HEK293 (cell line): ENCODE results near the gene VAV2.

Experiments used
- PATZ1 ChIP-seq: fragments of 450-650 bp; formaldehyde crosslinking; IDR thresholded peaks from 2 replicates; pipeline ENCODE4 v1.5.1; 2016; ENCODE audit warnings: missing biosample characterization, missing genetic modification characterization
- TCF7L2 ChIP-seq: IDR thresholded peaks from 2 replicates; pipeline ENCODE4 v1.6.1; 2011; ENCODE audit warnings: low read depth, mild to moderate bottlenecking, inconsistent platforms, low read length, moderate library complexity, borderline replicate concordance
- ZBTB1 ChIP-seq: fragments of 450-650 bp; formaldehyde crosslinking; IDR thresholded peaks from 2 replicates; pipeline ENCODE4 v1.5.1; 2016; ENCODE audit warnings: missing biosample characterization, missing genetic modification characterization
- ZBTB11 ChIP-seq: fragments of 450-650 bp; formaldehyde crosslinking; conservative IDR thresholded peaks from 2 replicates; pipeline ENCODE4 v1.5.1; 2016; ENCODE audit warnings: low read depth, missing biosample characterization, missing genetic modification characterization
- ZBTB21 ChIP-seq: fragments of 450-650 bp; formaldehyde crosslinking; IDR thresholded peaks from 2 replicates; pipeline ENCODE4 v1.5.1; 2017; ENCODE audit warnings: missing biosample characterization, missing genetic modification characterization
- ZFP3 ChIP-seq: fragments of 450-650 bp; formaldehyde crosslinking; IDR thresholded peaks from 2 replicates; pipeline ENCODE4 v1.5.1; 2016; ENCODE audit warnings: low read depth, missing biosample characterization, missing genetic modification characterization
- ZNF19 ChIP-seq: fragments of 450-650 bp; formaldehyde crosslinking; IDR thresholded peaks from 2 replicates; pipeline ENCODE4; 2016; ENCODE audit warnings: missing biosample characterization, missing genetic modification characterization, low read depth
- ZNF274 ChIP-seq, 2 experiments: fragments of 200-500 bp in 1 of 2; fragments of 450-650 bp in 1 of 2; sonication (Bioruptor generic) in 1 of 2; formaldehyde crosslinking in 1 of 2; IDR thresholded peaks; 2 replicates each; pipeline versions ENCODE4 v1.5.1 to v1.6.1; 2014 to 2016; ENCODE audit warnings: borderline replicate concordance in 1 of 2, inconsistent platforms in 1 of 2, low read length in 1 of 2, missing biosample characterization in 1 of 2, missing genetic modification characterization in 1 of 2
- ZNF391 ChIP-seq: fragments of 450-650 bp; formaldehyde crosslinking; IDR thresholded peaks from 2 replicates; pipeline ENCODE4 v1.5.1; 2016; ENCODE audit warnings: low read depth, missing biosample characterization, missing genetic modification characterization, borderline replicate concordance
- ZNF610 ChIP-seq: fragments of 450-650 bp; formaldehyde crosslinking; IDR thresholded peaks from 2 replicates; pipeline ENCODE4 v1.5.1; 2016; ENCODE audit warnings: missing biosample characterization, missing genetic modification characterization, borderline replicate concordance
- ZNF677 ChIP-seq: fragments of 450-650 bp; IDR thresholded peaks from 2 replicates; pipeline ENCODE4 v1.5.0; 2018; ENCODE audit warnings: missing biosample characterization, mild to moderate bottlenecking, missing genetic modification characterization, moderate library complexity
- TF ChIP-seq, protein P1 (sequence below): fragments of 450-650 bp; formaldehyde crosslinking; IDR thresholded peaks from 2 replicates; pipeline ENCODE4 v1.5.1; 2016; ENCODE audit warnings: missing biosample characterization, missing genetic modification characterization
- TF ChIP-seq, protein P2 (sequence below): fragments of 450-650 bp; formaldehyde crosslinking; IDR thresholded peaks from 2 replicates; pipeline ENCODE4 v1.5.1; 2016; ENCODE audit warnings: missing biosample characterization, missing genetic modification characterization, low read depth
- TF ChIP-seq, protein P3 (sequence below): fragments of 450-650 bp; formaldehyde crosslinking; IDR thresholded peaks from 2 replicates; pipeline ENCODE4 v1.5.1; 2016; ENCODE audit warnings: missing biosample characterization, missing genetic modification characterization

DNA sequence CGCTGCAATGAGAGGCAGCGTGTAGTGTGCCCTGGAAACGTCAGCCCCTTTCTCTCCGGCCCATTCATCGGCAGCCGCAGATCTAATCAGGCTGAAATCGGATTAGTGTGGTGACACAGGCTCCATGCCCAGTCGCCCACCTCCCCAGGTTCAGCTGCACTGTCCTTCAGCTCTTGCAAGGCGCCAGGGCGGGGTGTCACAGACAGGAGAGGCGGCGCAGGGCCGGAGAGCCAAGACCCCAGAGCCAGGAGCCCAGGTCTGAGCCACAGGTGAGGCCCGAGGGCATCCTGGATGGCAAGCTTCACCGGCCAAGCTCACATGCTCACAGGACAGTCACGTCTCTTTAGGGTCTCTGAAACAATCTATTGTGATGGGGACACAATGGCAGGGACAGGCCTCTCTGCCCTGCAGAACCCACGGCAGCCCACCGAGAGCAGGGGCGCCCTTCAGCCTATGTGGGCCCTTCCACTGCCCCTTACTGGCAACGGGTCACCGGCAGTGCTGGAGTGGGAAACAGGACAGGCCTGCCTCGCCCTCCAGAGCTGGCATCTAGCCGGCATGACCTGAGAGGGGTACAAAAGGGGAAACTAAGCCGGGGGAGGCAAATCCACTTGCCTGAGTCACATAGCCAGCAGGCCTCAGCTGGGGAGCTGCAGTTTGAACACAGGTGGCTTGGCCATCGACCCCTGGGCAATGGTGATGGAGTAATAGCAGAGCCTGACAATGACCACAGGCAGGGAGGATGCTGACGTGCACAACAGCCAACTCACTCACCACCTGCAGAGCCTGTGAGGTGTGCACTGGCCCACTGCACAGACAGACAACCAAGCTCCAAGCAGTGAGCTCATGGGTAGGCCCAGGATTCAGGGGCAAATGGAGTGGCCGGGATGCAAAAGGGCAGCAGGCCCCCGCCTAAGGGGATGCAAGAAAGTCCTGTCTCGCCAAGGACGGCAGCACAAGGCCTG is 48.1 kb downstream of the VAV2 start:
- TF ChIP-seq TCF7L2 (no peak), ZBTB21 (tag by site-specific recombination) (no peak), ZFP3 (tag by site-specific recombination) (no peak), ZBTB11 (tag by site-specific recombination) (no peak), ZNF677 (tag by site-specific recombination) (no peak), ZNF19 (no peak), ZBTB1 (tag by site-specific recombination) (no peak), PATZ1 (tag by site-specific recombination) (no peak), ZNF274 (IDR thresholded peaks at IDR 0.05; ENCODE audit: low read length) (no peak), ZNF274 (tag by site-specific recombination; IDR thresholded peaks at IDR 0.05; ENCODE audit: borderline replicate concordance) (no peak), ZNF391 (tag by site-specific recombination) (no peak), ZNF610 (tag by site-specific recombination) (no peak)
- TF ChIP-seq, protein P1, sequence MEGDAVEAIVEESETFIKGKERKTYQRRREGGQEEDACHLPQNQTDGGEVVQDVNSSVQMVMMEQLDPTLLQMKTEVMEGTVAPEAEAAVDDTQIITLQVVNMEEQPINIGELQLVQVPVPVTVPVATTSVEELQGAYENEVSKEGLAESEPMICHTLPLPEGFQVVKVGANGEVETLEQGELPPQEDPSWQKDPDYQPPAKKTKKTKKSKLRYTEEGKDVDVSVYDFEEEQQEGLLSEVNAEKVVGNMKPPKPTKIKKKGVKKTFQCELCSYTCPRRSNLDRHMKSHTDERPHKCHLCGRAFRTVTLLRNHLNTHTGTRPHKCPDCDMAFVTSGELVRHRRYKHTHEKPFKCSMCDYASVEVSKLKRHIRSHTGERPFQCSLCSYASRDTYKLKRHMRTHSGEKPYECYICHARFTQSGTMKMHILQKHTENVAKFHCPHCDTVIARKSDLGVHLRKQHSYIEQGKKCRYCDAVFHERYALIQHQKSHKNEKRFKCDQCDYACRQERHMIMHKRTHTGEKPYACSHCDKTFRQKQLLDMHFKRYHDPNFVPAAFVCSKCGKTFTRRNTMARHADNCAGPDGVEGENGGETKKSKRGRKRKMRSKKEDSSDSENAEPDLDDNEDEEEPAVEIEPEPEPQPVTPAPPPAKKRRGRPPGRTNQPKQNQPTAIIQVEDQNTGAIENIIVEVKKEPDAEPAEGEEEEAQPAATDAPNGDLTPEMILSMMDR, result no peak
- TF ChIP-seq, protein P2, sequence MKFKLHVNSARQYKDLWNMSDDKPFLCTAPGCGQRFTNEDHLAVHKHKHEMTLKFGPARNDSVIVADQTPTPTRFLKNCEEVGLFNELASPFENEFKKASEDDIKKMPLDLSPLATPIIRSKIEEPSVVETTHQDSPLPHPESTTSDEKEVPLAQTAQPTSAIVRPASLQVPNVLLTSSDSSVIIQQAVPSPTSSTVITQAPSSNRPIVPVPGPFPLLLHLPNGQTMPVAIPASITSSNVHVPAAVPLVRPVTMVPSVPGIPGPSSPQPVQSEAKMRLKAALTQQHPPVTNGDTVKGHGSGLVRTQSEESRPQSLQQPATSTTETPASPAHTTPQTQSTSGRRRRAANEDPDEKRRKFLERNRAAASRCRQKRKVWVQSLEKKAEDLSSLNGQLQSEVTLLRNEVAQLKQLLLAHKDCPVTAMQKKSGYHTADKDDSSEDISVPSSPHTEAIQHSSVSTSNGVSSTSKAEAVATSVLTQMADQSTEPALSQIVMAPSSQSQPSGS, result no peak
- TF ChIP-seq, protein P3, sequence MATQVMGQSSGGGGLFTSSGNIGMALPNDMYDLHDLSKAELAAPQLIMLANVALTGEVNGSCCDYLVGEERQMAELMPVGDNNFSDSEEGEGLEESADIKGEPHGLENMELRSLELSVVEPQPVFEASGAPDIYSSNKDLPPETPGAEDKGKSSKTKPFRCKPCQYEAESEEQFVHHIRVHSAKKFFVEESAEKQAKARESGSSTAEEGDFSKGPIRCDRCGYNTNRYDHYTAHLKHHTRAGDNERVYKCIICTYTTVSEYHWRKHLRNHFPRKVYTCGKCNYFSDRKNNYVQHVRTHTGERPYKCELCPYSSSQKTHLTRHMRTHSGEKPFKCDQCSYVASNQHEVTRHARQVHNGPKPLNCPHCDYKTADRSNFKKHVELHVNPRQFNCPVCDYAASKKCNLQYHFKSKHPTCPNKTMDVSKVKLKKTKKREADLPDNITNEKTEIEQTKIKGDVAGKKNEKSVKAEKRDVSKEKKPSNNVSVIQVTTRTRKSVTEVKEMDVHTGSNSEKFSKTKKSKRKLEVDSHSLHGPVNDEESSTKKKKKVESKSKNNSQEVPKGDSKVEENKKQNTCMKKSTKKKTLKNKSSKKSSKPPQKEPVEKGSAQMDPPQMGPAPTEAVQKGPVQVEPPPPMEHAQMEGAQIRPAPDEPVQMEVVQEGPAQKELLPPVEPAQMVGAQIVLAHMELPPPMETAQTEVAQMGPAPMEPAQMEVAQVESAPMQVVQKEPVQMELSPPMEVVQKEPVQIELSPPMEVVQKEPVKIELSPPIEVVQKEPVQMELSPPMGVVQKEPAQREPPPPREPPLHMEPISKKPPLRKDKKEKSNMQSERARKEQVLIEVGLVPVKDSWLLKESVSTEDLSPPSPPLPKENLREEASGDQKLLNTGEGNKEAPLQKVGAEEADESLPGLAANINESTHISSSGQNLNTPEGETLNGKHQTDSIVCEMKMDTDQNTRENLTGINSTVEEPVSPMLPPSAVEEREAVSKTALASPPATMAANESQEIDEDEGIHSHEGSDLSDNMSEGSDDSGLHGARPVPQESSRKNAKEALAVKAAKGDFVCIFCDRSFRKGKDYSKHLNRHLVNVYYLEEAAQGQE (tag by site-specific recombination), result no peak
